GM12873 (cell line): ENCODE results near the gene MRPL27.

Experiments
- CTCF ChIP-seq: IDR thresholded peaks from 2 replicates; pipeline ENCODE4 v1.5.1; 2012; ENCODE audit warnings: low read depth, mild to moderate bottlenecking, moderate library complexity, low read length, control low read depth; ENCODE audit not compliant: insufficient read depth; ENCODE audit errors: missing control alignments

Gene MRPL27

GRCh38 chr17:50370052-50370451 lies 2.9 kb downstream of the MRPL27 start:
- no peak for TF ChIP-seq CTCF

DNA sequence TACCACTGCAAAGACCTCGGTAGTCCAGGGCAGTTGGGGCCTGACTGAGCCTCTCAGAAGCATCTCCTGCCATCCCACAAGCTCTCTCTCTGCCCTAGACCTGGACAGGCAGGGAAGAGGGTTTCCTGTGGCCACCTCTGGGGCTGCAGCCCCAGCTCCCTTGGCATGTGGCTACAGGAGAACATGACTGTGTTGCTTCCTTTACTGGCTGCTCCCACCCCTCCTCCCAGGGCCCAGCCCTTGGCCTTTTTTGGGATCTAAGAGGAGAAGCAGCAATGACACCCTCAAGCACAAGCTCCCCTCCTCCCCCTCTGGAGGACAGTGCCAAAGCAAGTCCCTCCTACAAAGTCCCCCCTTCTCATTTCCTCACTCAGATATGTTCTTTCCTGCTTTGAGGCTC lies 5.6 kb downstream of the MRPL27 start:
- TF ChIP-seq CTCF, result no peak

DNA sequence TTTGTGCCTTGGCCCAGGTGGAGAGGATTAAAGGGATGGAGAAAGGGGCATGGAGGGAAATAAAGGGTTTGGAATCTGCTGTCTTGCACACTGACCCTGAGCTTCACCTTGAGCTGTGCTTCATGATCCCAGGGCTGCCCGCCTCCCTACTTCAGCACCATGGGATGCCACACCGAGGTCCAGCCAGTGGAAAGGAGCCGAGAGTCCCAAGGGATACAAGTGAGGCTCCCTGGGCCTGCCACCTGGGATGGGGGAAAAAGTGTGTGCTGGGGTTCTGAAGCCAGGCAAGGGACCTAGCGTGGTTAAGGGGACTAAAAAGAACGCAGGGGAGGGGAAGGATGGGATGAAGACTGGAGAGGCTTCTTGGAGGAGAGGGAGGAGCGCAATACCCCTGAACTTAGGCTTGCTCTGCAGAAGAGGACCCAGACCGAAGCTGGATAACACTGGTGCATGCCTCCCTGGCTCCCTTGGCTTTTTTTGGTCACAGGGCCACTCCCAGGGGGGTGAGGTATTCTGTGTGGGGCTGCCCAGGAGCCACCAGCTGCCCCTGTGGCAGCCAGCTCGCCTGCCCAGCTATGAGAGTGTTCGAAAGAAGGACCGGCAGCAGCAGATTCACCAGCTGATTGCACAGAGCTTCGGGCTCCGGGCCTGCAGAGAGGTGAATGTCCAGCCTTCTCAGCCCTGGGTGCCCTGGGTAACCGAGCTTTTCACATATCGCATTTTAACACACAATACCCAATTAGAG lies 7.2 kb downstream of the MRPL27 start:
- no peak for TF ChIP-seq CTCF

DNA sequence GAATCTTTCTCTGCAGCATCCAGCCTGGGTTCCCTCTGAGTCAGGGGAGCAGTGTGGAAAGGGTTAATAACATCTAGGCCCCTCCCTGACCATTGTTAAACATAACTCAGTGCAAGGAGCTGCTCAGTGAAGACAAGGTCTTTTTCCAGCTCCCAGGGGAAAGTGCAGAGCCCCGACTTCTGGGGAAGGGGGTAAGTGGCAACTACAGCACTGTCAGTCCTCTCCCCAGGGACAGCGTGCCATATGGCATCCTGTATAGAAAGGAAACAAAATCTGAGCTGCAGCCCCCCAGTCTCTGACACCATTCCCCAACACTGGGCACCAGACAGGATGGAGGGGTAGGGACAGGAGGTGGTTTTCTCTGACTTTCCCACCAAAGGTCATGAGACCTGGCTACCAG lies 7.8 kb downstream of the MRPL27 start:
- TF ChIP-seq CTCF, result no peak

- no peak for TF ChIP-seq CTCF
Measured at GRCh38 chr17:50364715-50365114, 8.3 kb downstream of the MRPL27 start.

- no peak for TF ChIP-seq CTCF
Measured at GRCh38 chr17:50364061-50364458, 8.9 kb downstream of the MRPL27 start.

- TF ChIP-seq CTCF, result no peak
Measured at GRCh38 chr17:50363217-50364060, 9.5 kb downstream of the MRPL27 start.
